HepG2 (cell line): ENCODE results near the gene BPIFA2. TPM values are rescaled to one million over a fixed set of nuclear protein-coding genes. Genes with fewer than 3 reads are reported as not detected.

Source experiments
- ARNT ChIP-seq: fragments of 450-650 bp; IDR thresholded peaks from 2 replicates; pipeline ENCODE4 v1.6.1; 2017
- CBX5 ChIP-seq: sonication (generic); formaldehyde crosslinking; IDR thresholded peaks from 2 replicates; pipeline ENCODE4 v1.4.0; 2020; ENCODE audit warnings: missing genetic modification reagents, borderline replicate concordance
- YY1 ChIP-seq: IDR thresholded peaks from 2 replicates; pipeline ENCODE4 v1.6.1; 2011; ENCODE audit warnings: low read length, low read depth, moderate library complexity, mild to moderate bottlenecking; ENCODE audit not compliant: insufficient read depth, insufficient replicate concordance
- ZKSCAN5 ChIP-seq: sonication (generic); formaldehyde crosslinking; IDR thresholded peaks from 2 replicates; pipeline ENCODE4 v1.5.1; 2020; ENCODE audit warnings: mild to moderate bottlenecking, missing genetic modification reagents
- ZNF138 ChIP-seq: sonication (generic); formaldehyde crosslinking; IDR thresholded peaks from 2 replicates; pipeline ENCODE4 v1.5.0; 2020; ENCODE audit warnings: mild to moderate bottlenecking, low read depth, missing genetic modification reagents
- ZNF143 ChIP-seq: sonication (generic); formaldehyde crosslinking; IDR thresholded peaks from 2 replicates; pipeline ENCODE4 v1.4.0; 2020; ENCODE audit warnings: missing genetic modification reagents
- ZNF282 ChIP-seq: fragments of 450-650 bp; IDR thresholded peaks from 2 replicates; pipeline ENCODE4 v1.6.1; 2018; ENCODE audit not compliant: partially characterized antibody
- ZNF451 ChIP-seq: sonication (generic); formaldehyde crosslinking; IDR thresholded peaks from 2 replicates; pipeline ENCODE4 v1.5.0; 2020; ENCODE audit warnings: mild to moderate bottlenecking, missing genetic modification reagents
- ZNF556 ChIP-seq: sonication (generic); formaldehyde crosslinking; IDR thresholded peaks from 2 replicates; pipeline ENCODE4 v1.4.0; 2020; ENCODE audit warnings: mild to moderate bottlenecking, missing genetic modification reagents, borderline replicate concordance
- ZNF572 ChIP-seq: sonication (generic); formaldehyde crosslinking; IDR thresholded peaks from 2 replicates; pipeline ENCODE4 v1.5.1; 2020; ENCODE audit warnings: mild to moderate bottlenecking, missing genetic modification reagents
- ZNF577 ChIP-seq: sonication (generic); formaldehyde crosslinking; IDR thresholded peaks from 2 replicates; pipeline ENCODE4 v1.4.0; 2020; ENCODE audit warnings: mild to moderate bottlenecking, low read depth, missing genetic modification reagents, borderline replicate concordance
- ZSCAN20 ChIP-seq: sonication (generic); formaldehyde crosslinking; IDR thresholded peaks from 2 replicates; pipeline ENCODE4 v1.4.0; 2020; ENCODE audit warnings: missing genetic modification reagents, mild to moderate bottlenecking, borderline replicate concordance
- polyA plus RNA-seq, 8 experiments: library from polyadenylated mRNA; depleted of rRNA in 3 of 8; stranded (reverse) in 7 of 8; unstranded in 1 of 8; fragments of >200 nt; fragmentation: Illumina TruSeq in 4 of 8; extraction: Trizol in 4 of 8; gene quantifications; 2 replicates each; pipeline versions ENCODE4 v1.2.1 to v1.2.3, GENCODE V29; 2011 to 2016; ENCODE audit warnings: low read depth in 4 of 8, missing spikeins in 1 of 8, mixed read lengths in 1 of 8; ENCODE audit not compliant: insufficient read depth in 1 of 8
- total RNA-seq, 5 experiments: library from RNA; depleted of rRNA; stranded (reverse); fragments of >200 nt; fragmentation: Illumina TruSeq; extraction: Trizol; gene quantifications; 2 replicates each; pipeline ENCODE4 v1.2.3, GENCODE V29; 2016; ENCODE audit warnings: low read depth in 1 of 5
- TF ChIP-seq, protein P1 (sequence below): sonication (generic); formaldehyde crosslinking; IDR thresholded peaks from 2 replicates; pipeline ENCODE4 v1.5.1; 2020; ENCODE audit warnings: mild to moderate bottlenecking, missing genetic modification reagents, borderline replicate concordance
- TF ChIP-seq, protein P2 (sequence below): sonication (generic); formaldehyde crosslinking; IDR thresholded peaks from 2 replicates; pipeline ENCODE4 v1.5.1; 2020; ENCODE audit warnings: missing genetic modification reagents, mild to moderate bottlenecking, borderline replicate concordance
- TF ChIP-seq, protein P3 (sequence below): sonication (generic); formaldehyde crosslinking; IDR thresholded peaks from 2 replicates; pipeline ENCODE4 v1.8.1; 2023; ENCODE audit warnings: mild to moderate bottlenecking, moderate library complexity, missing genetic modification reagents
- TF ChIP-seq, protein P4 (sequence below): sonication (generic); formaldehyde crosslinking; IDR thresholded peaks from 2 replicates; pipeline ENCODE4 v1.8.0; 2022; ENCODE audit warnings: missing genetic modification reagents, low read depth, mild to moderate bottlenecking, borderline replicate concordance
- TF ChIP-seq, protein P5 (sequence below): sonication (generic); formaldehyde crosslinking; conservative IDR thresholded peaks from 2 replicates; pipeline ENCODE4 v1.8.0; 2022; ENCODE audit warnings: missing genetic modification reagents
- TF ChIP-seq, protein P6 (sequence below): sonication (generic); formaldehyde crosslinking; IDR thresholded peaks from 2 replicates; pipeline ENCODE4 v1.8.0; 2022; ENCODE audit warnings: low read depth, missing genetic modification reagents
- TF ChIP-seq, protein P7 (sequence below): sonication (generic); formaldehyde crosslinking; IDR thresholded peaks from 2 replicates; pipeline ENCODE4 v1.4.0; 2020; ENCODE audit warnings: mild to moderate bottlenecking, missing genetic modification reagents
- TF ChIP-seq, protein P8 (sequence below), 2 experiments: fragments of 450-650 bp in 1 of 2; sonication (generic) in 1 of 2; formaldehyde crosslinking; IDR thresholded peaks; 2 replicates each; pipeline versions ENCODE4 v1.5.0 to v1.8.0; 2020 to 2022; ENCODE audit warnings: mild to moderate bottlenecking in 1 of 2, missing genetic modification reagents in 1 of 2

BPIFA2 gene
- total and polyA plus RNA-seq, 2 of the 13 experiments (the other 11 are each of a cell fraction or from before 2014, with no cell fraction given) = not detected

DNA sequence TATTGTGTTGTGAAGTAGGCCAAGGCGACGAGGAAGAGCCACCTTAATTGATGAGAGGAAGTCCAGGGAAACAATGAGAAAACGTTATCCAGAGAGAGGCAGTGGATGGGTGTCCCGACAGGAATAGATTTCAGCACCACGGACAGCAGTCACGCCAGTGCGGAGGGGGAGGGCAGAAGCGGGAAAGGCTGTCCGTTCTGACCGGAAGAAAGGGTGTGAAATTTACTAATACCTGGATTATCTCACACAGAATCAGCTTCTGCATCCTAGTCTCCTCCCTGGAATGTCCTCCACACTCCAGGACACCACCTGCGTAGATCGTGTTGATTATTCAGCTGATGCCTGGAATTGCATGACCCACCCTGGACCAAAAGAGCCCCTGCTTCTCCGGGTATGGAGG, 41.8 kb downstream of the BPIFA2 start (continued):
- TF ChIP-seq, protein P1, sequence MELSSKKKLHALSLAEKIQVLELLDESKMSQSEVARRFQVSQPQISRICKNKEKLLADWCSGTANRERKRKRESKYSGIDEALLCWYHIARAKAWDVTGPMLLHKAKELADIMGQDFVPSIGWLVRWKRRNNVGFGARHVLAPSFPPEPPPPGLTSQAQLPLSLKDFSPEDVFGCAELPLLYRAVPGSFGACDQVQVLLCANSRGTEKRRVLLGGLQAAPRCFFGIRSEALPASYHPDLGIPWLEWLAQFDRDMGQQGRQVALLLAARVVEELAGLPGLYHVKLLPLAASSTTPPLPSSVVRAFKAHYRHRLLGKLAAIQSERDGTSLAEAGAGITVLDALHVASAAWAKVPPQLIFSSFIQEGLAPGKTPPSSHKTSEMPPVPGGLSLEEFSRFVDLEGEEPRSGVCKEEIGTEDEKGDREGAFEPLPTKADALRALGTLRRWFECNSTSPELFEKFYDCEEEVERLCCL (CRISPR knock-in tag) = peak; percentile 95; the same call in 1 of the 2 replicates
- TF ChIP-seq ZNF282 = no peak
- TF ChIP-seq ZNF143 (CRISPR knock-in tag) = peak; percentile 50; the same call in 1 of the 2 replicates
- TF ChIP-seq CBX5 = peak; percentile 91; the same call in 1 of the 2 replicates
- TF ChIP-seq, protein P2, sequence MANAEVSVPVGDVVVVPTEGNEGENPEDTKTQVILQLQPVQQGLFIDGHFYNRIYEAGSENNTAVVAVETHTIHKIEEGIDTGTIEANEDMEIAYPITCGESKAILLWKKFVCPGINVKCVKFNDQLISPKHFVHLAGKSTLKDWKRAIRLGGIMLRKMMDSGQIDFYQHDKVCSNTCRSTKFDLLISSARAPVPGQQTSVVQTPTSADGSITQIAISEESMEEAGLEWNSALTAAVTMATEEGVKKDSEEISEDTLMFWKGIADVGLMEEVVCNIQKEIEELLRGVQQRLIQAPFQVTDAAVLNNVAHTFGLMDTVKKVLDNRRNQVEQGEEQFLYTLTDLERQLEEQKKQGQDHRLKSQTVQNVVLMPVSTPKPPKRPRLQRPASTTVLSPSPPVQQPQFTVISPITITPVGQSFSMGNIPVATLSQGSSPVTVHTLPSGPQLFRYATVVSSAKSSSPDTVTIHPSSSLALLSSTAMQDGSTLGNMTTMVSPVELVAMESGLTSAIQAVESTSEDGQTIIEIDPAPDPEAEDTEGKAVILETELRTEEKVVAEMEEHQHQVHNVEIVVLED (CRISPR knock-in tag) = peak; percentile 62; the same call in 1 of the 2 replicates
- TF ChIP-seq, protein P3, sequence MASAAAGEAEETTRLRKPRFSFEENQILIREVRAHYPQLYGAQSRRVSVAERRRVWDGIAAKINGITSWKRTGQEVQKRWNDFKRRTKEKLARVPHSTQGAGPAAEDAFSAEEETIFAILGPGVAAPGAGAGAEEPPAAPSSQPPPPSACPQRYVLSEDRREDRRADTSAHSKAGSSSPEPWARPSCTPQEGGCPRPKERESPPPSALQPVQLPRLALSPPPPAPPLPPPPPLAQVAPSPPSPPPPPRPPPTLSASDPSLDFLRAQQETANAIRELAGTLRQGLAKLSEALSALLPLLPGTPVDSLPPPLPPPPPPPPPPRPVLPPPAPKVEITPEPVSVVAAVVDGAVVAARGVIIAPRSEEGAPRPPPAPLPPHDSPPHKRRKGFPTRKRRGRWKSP = peak; percentile 92
- peak; percentile 38; the same call in 1 of the 2 replicates for TF ChIP-seq ZNF577
- no peak for TF ChIP-seq ARNT
- TF ChIP-seq, protein P4, sequence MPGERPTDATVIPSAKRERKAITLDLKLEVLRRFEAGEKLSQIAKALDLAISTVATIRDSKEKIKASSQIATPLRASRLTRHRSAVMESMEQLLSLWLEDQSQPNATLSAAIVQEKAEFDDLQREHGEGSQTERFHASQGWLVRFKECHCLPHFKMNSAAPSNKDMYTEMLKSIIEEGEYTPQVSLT (CRISPR knock-in tag) = peak; percentile 76; the same call in 1 of the 2 replicates
- no peak for TF ChIP-seq ZNF572 (CRISPR knock-in tag)
- TF ChIP-seq, protein P5, sequence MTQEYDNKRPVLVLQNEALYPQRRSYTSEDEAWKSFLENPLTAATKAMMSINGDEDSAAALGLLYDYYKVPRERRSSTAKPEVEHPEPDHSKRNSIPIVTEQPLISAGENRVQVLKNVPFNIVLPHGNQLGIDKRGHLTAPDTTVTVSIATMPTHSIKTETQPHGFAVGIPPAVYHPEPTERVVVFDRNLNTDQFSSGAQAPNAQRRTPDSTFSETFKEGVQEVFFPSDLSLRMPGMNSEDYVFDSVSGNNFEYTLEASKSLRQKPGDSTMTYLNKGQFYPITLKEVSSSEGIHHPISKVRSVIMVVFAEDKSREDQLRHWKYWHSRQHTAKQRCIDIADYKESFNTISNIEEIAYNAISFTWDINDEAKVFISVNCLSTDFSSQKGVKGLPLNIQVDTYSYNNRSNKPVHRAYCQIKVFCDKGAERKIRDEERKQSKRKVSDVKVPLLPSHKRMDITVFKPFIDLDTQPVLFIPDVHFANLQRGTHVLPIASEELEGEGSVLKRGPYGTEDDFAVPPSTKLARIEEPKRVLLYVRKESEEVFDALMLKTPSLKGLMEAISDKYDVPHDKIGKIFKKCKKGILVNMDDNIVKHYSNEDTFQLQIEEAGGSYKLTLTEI = no peak
- no peak for TF ChIP-seq ZKSCAN5 (CRISPR knock-in tag)
- 0 out of 2 replicates have a peak, but pooled peaks have one; percentile 41 for TF ChIP-seq ZNF556 (CRISPR knock-in tag)
- TF ChIP-seq, protein P6, sequence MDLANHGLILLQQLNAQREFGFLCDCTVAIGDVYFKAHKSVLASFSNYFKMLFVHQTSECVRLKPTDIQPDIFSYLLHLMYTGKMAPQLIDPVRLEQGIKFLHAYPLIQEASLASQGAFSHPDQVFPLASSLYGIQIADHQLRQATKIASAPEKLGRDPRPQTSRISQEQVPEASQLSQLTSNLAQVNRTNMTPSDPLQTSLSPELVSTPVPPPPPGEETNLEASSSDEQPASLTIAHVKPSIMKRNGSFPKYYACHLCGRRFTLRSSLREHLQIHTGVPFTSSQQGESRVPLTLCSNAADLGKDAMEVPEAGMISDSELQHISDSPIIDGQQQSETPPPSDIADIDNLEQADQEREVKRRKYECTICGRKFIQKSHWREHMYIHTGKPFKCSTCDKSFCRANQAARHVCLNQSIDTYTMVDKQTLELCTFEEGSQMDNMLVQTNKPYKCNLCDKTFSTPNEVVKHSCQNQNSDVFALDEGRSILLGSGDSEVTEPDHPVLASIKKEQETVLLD (CRISPR knock-in tag) = peak; percentile 79
- TF ChIP-seq ZNF451 (CRISPR knock-in tag) = peak; percentile 87
- TF ChIP-seq ZSCAN20 (CRISPR knock-in tag) = peak; percentile 93
- no peak for TF ChIP-seq YY1
- TF ChIP-seq, protein P7, sequence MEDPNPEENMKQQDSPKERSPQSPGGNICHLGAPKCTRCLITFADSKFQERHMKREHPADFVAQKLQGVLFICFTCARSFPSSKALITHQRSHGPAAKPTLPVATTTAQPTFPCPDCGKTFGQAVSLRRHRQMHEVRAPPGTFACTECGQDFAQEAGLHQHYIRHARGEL = no peak
- TF ChIP-seq, protein P8, sequence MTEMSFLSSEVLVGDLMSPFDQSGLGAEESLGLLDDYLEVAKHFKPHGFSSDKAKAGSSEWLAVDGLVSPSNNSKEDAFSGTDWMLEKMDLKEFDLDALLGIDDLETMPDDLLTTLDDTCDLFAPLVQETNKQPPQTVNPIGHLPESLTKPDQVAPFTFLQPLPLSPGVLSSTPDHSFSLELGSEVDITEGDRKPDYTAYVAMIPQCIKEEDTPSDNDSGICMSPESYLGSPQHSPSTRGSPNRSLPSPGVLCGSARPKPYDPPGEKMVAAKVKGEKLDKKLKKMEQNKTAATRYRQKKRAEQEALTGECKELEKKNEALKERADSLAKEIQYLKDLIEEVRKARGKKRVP (CRISPR knock-in tag; IDR thresholded peaks at IDR 0.05) = peak in 1 of 2 experiments; percentile 88; a peak in 2 of 4 replicates
- TF ChIP-seq ZNF138 = peak; percentile 97
